HG03196 (cell line): ENCODE measurements around the gene DDX53.

Source experiments
- ATAC-seq: cut with Tn5 transposase; IDR thresholded peaks from one replicate; pipeline ENCODE4 v1.9.1; 2021; ENCODE audit not compliant: unreplicated experiment

Gene DDX53

GRCh38 chrX:23048806-23049573, 49.2 kb downstream of the DDX53 start:
- no peak for ATAC-seq

- ATAC-seq, result no peak
Observed at GRCh38 chrX:23052324-23052723, 52.6 kb downstream of the DDX53 start.
